GM18498 (cell line): ENCODE measurements around the gene AOAH.
A peak's percentile ranks its signal among the peaks of the same experiment; 100 is the strongest.

ENCODE experiments used
- ATAC-seq: cut with Tn5 transposase; IDR thresholded peaks from one replicate; pipeline ENCODE4 v1.9.1; 2021; ENCODE audit warnings: mild to moderate bottlenecking, moderate library complexity; ENCODE audit not compliant: unreplicated experiment

AOAH gene

DNA sequence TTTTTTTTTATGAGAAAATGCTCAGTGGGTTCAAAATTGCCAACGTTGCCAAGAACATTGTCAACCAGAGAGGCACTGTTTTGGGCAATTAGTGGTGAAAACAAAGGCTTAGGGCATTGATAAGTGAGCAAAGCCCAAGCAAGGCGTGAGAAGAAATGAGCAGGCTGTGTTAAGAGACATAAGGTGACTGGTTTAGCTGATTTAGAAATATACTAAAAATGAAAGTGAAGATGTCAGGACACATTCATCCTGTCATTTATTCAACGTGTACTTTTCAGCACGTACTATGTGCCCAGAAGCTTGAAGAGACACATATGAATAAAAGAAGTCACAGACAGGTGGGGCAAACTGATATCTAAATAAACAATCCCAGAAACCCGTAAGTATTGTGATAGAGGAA is 31.8 kb downstream of the AOAH start:
- peak; percentile 71 for ATAC-seq

DNA sequence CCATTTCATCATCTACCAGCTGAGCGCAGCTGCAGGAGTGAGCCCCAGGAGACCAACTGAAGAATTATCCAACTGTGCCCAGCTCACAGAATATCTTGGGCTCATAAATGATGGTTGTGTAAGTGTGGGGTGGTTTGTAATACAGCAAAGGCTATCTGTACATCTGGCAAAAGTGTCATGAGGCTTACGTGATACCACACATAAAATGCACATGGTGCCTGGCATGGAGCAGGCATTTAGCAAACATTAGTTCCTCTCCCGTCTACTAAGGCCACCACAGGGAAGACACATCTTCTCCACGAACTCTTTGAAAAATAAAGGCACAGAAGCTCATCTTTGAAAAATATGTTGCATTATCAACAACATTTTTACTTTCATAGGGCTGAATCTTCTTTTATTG is 32.3 kb downstream of the AOAH start:
- ATAC-seq = no peak

DNA sequence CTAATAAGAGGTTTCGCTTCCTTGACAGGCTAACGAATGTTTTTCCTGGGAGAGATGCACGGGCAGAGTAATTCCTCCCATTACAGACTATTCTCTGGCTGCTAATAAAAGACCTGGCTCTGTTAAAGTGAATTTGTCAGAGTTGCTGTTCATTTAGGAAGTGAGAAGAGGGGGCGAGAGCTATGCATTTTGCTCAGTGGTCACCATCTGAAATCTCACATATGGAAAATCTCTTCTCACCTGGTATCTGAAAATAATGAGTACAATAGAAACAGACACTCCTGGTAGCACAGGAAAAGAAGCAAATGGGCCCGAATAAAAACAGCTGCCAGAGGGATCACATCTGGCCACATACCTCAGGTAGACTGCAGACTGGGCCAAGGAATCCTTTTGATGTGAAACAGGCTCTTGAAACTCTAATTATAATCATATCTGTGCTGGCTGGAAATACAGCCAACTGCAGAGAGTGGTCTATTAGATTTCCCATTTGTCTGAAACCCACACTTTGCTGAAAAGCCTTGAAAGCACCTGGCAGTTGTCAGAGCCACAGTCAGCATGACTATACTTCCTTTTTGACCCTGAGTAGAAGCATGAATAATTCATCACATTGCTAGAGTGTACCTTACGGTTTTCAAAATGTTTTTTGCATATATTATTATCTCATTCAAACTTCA is 33.6 kb downstream of the AOAH start:
- peak; percentile 54 for ATAC-seq

DNA sequence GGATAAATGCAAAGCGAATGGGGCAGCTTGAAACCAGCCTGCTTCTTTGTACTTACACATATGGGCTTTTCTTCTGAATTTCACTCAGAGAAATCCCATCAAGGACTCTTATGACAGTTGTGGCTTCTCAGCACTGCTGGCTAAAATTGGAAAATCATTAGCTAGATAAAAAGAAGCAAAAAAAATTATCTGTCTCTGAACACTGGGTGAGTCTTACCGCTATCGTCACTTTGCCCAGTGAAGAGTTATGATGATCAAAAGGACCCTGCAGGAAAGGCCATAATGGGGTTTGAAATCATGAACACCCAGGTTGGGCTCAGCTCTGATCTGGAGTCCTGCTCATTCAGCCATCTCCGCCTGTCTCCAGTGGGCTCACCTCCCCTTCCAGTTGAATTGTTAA is 34.3 kb downstream of the AOAH start:
- ATAC-seq = no peak

DNA sequence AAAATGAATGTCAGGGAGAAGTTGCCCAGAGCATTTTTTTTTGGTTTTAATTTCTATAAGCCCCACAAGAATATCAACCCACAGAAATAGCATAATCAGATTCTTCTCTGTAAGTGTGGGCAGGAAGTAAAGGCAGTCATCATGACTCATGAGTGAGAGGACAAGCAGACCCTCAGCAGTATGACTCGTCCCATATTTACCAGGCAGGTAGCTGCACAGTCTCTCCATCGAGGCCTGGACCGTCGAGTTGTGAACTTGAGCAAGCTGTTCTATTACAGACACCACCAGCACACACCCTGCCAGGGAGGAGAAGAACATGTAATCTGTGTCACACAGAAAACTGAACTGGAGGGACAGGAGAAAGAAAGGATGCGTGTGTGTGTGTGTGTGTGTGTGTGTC is 37.8 kb downstream of the AOAH start:
- no peak for ATAC-seq

DNA sequence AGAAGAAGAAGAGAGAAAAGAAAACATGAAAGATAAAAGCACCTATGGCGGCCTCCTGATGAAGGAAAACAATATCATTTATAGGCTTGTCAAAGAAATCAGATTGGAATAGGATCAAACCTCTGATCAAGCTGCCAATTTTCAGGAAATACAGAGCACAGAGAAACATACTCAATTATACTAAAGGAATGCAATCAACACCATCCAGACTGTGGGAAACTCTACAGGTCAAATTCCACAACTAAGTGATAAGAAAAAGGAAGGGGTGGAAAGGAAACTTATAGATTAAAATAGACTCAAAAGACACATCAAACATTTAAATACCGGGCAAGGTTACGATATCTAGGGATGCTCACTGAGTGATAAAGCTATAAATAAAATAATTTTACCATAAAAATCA is 39.3 kb downstream of the AOAH start:
- no peak for ATAC-seq

DNA sequence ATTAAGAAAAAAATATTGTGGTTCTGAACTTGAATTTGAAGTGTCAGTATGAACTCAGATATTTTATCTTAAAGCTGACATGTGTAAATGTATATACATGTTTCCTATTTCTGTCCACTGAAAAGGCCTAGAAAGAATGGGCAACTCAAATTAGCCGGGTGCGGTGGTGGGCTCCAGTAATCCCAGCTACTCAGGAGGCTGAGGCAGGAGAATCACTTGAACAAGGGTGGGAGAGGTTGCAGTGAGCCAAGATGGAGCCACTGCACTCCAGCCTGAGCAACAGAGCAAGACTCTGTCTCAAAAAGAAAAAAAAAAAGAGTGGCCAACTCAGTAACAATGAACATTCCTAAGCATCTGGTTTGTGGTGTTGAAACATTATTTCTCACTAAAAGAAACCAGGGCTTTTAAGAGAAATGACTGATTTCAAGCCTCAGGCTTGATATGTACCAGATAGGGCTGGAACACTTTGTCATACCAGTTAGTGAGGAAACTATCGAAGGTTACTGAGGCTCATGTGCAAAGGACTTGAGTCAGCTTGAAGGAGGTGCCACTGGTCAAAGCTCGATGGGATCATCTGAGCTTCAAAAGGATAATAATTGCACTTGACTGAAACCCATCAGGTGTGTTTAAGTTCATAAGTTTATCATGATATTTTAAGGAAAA is 40.5 kb downstream of the AOAH start:
- no peak for ATAC-seq

DNA sequence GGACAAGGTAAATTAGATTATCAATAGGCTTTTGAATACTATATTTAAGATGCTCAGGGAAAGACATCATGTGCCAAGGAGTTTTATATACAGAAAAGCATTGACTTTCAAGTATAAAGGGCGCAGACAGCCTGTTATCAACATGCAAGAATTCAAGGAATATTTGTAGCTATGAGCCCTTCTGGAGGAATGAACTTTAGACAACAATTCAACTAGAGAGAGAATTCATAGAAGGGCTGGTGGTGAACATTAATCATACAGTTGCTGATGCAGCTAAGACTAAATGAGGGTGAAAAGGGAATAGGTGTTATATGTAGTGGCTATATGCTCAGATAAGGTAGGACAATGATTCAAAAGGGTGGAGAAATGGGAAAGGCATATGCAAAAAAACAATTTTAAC is 41.2 kb downstream of the AOAH start:
- ATAC-seq = no peak

DNA sequence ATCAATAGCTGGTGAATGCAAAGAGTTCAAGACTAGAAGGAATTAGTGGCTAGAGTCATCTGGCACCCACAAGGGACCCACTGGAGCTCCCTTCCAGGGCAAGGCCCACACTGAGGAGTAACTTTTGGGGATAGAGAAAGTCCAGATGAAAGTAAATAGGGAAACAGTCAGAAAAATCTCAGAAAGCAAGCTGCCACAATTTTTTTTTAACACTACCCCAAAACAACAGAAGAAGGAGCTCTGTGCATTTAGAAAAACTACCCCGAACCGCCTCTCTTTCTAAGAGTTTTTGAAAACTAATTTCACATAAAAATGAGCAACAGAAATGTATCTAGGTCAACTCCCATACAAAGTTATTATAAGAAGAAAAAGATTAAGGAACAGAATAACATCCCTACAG is 42.2 kb downstream of the AOAH start:
- ATAC-seq = no peak

DNA sequence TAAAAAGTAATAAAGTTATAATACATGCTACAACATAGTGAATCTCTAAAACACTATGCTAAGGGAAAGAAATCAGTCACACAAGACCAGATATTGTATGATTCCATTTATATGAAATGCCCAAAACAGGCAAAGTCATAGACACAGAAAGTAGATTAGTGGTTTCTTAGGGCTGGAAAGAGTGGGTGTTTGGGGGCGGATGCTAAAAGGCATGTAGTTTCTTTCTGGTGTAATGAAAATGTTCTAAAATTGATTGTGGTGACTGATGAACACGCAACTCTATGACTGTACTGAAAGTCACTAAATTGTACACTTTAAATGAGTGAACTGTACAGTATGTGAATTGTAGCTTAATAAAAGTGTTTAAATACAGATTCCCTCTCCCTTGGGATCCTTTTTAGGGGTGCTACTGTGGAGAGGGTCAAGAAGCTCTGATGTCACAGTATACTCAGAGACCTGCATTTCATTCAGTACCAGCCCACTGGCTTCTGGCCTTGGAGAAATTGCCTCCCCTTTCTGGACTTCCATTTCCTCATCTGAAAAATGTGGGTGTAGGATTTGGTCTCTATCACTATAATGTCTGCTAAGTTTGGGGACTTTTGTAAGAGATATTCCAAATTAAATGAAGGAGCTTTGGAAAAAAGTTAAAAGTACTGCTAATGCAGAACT is 46.4 kb downstream of the AOAH start:
- ATAC-seq = no peak

DNA sequence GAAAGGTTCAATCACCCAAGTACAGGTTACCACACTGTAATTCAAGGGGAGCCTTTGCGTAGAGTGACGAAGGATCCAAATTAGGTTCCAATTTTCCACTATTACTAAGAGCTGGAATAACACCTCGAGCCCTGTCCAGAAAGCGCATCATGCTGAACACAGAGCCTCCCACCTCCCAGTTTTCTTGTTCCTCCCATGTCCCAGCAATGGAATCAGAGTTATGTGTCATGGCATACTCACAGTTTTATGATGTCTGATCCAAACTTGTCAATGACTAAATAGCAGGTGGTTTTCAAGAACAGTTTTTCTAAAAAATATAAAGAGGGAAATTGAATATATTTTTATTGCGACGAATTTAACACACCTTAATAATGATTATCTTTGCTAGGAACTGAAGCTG is 50.6 kb downstream of the AOAH start:
- no peak for ATAC-seq

DNA sequence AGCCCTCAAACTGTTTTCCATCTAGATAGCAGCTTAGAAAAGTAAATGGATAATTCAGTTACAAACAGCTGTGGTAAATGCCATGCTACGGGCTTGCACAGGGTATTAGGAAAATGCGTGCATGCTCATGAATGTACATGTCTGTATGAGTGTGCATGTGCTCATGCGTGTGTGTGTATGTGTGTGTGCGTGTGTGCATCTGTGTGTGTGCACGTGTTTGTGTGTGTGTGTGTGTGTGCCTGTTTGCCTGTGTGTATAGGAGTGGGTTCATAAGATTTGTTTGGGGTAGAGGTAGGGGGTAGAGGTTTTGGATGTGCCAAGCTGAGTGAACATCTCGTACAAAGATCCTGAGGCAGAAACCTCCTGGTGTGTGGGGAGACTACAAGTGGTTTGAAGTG is 52.9 kb downstream of the AOAH start:
- ATAC-seq = no peak

DNA sequence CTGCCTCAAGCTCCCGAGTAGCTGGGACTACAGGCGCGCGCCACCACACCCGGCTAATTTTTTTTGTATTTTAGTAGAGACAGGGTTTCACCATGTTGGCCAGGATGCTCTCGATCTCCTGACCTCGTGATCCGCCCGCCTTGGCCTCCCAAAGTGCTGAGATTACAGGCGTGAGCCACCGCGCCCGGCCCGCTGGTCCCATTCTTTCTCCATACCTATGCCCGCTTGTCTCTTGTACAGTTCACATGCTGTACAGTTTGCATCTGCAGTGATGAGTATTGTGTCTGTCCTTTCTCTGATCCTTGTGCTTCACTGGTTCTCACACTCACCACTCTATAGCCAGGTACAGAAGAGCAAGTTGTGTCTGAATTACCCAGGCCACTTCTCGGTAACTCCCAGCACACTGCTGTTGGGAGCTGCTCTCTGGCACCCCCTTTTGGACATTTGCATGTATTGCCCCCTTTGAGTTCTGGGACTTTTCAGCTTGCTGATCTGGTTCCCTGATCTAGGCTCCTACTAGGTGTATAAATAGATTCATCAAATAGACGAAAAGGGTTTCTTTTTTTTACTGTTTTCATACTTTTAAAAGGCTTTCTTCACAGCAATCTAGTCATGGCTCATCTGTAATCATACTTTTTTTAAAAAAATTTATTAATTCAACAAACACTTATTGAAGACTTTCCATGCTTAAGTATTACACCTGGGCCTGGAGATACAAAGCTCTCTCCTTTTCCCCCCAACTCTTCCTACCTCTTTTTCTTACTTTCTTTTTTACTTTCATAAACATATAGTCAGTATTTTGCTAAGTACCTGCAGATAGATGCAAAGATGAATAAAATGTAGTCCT is 53.5 kb downstream of the AOAH start:
- peak; percentile 67 for ATAC-seq

DNA sequence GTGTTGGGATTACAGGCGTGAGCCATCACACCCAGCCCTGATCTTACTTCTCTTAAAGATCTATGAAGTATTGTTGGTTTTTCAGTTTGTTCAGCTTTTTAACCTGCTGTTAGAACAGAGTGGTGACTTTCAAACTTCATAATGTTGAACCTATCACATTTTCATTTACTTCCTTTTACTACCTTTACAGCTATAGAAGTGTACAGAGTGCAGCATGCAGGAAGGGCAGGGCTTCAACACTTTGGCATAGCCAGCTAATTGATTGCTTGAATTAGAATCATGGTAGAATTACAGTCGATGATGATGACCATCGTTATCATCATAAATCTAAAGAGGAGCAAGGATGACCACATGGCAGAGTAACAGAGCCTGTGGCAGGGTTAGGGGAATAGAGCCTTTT is 55.5 kb downstream of the AOAH start:
- no peak for ATAC-seq

DNA sequence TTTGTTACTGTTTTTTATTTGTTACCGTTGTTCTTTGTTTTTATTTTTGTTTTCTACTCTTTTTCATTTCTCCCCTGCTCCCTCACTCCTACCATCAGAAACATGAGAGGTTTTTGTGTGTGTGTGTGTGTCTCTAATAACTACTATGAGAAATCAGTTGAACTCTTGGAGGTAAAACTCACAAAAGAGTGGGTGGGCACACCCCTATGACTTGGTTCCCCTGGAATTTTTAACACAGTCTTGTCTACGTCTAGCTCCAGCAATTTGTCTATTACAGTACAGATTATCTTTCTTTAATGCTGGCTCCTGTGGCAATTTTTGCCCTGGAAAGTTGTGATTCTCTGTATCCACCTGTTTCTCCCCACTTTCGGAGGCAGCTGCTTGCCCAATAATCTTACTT is 56.2 kb downstream of the AOAH start:
- ATAC-seq = no peak

DNA sequence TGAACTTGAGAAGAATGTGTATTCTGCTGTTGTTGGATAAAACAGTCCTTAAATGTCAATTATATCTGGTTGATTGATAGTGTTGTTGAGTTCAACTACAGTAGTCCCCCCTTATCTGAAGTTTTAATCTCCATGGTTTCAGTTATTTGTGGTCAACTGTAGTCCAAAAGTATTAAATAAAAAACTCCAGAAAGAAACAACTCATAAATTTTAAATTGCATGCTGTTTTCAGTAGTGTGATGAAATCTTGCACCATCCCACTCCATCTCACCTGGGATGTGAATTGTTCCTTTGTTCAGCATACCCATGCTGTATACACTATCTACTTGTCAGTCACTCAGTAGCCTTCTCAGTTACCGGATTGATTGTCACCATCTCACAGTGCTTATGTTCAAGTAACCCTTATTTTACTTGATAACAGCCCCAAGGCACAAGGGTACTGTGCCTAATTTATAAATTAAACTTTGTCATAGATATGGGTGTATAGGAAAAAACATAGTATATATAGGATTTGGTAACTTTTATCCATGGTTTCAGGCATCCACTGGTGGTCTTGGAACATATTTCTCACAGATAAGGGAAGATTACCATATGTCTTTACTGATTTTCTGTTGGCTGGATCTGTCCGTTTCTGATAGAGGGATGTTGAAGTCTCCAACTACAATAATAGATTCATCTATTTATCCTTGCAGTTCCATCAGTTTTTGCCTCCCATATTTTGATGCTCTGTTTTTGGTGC is 57.1 kb downstream of the AOAH start:
- no peak for ATAC-seq

DNA sequence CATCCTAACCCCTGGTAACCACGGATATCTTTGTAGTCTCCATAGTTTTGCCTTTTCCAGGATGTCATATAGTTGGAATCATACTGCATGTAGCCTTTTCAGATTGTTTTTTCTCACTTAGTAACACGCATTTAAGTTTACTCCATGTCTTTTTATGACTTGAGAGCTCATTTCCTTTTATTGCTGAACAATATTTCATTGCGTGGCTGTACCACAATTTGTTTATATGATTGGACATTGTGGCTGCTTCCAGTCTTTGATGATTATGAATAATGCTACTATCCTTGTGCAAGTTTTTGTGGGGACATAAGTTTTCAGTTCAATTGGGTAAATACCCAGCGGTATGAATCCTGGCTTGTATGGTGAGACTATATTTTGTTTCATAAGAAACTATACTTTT is 60.8 kb downstream of the AOAH start:
- no peak for ATAC-seq

DNA sequence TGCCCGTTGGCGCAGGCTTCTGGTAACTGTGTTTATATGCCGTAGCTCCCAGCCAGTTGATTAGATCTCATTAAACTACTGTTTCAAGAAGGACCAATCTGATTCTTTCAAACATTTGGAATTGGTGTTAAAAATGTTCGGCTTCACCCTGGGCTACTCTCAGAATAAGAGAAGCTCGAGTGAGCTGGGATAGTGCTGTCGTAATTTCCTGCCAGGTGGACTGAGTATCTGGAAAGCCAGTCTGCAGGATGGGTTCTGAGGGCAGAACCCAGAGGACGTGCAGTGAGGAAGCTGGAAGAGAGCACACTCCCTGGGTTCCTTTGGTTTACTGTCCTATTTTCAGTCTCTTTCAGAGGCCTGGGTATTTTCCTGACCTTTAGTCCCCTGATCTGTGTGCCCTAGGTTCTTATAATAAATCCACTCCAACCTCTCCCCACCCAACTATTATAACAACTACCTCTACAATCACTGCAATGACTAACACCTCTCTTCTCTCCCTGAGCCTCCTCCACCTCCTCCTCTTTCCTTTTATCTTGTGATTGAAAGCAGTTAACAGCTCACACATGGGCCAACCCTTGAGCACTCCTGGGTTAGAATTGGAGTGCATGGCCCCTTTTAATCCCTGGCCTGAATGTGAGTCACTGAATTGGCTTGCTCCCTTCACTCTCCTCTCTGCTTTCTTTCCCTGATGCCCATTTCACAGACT is 63.0 kb downstream of the AOAH start:
- ATAC-seq = no peak

DNA sequence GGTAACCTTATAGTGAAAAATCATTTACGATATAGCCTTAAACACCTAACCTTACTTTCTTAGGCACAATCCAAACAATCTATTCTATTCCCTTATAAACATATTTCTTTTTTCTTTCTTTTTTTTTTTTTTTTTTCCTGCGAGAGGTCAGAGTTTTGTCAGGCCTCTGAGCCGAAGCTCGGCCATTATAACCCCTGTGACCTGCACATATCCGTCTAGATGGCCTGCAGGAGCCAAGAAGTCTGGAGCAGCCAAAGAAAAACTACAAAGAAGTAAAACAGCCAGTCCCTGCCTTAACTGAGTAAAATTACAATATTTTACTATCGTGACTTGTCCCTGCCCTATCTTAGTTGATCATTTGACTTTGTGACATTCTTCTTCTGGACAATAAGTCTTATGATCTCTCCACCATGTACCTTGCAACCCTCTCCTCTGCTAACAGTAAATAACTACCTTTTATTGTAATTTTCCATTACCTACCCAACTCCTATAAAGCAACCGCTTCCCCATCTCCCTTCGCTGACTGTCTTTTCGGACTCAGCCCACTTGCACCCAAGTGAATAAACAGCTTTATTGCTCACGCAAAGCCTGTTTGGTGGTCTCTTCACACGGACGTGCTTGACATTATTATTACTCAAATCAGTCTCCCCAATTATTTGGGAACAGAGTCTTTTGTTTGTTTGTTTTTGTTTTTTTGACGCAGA is 64.5 kb downstream of the AOAH start:
- ATAC-seq = no peak

DNA sequence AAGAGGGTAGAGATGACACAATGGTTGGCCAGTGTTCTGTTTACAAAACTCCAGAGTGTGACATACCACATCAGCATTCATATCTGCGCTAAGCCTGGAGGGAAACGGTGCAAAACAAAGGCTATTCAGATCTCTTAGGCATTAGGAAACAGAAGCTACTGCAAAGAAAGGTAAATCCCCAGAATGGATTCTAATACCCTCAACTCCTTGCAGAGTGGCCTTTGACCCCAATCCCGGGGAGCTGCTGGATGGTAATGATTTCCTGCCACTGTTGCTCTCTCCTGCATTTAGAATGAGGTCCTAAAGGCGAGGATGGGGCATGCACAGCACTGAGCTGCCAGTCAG is 65.2 kb downstream of the AOAH start:
- ATAC-seq = no peak
